DOHH2 (cell line): ENCODE results near the gene RIT2.

ENCODE experiments used
- EZH2phosphoT487 ChIP-seq: fragments of 200-600 bp; sonication (generic); IDR thresholded peaks from 2 replicates; pipeline ENCODE4 v1.6.1; 2017; ENCODE audit warnings: borderline replicate concordance, mild to moderate bottlenecking, antibody characterized with exemption, low read length, moderate library complexity, mixed read lengths
- TF ChIP-seq, protein P1 (sequence below): fragments of 200-600 bp; sonication (generic); IDR thresholded peaks from one replicate; pipeline ENCODE4 v1.5.1; 2014; ENCODE audit warnings: antibody characterized with exemption, mild to moderate bottlenecking, low read depth, low read length; ENCODE audit not compliant: poor library complexity, severe bottlenecking

DNA sequence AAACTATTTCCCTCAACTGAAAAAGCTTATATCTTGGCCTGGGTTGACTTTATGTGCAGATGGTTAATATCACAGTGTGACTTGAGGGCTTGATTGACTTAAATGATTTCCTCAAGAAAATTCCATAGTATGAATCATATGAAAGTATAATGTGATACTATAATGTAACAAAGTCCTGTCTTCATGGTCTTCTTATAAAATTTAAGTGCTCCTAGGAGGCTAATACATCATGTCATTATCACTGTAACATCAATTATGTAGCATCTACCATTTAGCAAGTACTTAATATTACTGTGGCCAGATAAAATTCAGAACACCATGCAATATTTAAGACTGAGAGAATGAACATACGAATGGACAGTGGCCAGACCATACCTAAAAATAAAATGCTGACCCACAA is 276.1 kb downstream of the RIT2 start:
- TF ChIP-seq, protein P1, sequence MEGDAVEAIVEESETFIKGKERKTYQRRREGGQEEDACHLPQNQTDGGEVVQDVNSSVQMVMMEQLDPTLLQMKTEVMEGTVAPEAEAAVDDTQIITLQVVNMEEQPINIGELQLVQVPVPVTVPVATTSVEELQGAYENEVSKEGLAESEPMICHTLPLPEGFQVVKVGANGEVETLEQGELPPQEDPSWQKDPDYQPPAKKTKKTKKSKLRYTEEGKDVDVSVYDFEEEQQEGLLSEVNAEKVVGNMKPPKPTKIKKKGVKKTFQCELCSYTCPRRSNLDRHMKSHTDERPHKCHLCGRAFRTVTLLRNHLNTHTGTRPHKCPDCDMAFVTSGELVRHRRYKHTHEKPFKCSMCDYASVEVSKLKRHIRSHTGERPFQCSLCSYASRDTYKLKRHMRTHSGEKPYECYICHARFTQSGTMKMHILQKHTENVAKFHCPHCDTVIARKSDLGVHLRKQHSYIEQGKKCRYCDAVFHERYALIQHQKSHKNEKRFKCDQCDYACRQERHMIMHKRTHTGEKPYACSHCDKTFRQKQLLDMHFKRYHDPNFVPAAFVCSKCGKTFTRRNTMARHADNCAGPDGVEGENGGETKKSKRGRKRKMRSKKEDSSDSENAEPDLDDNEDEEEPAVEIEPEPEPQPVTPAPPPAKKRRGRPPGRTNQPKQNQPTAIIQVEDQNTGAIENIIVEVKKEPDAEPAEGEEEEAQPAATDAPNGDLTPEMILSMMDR = no peak
- no peak for TF ChIP-seq EZH2phosphoT487
